SH-SY5Y (cell line): Measurements from ENCODE around the gene SREBF1.

ENCODE experiments used
- GATA2 ChIP-seq: IDR thresholded peaks from 2 replicates; pipeline ENCODE4 v1.6.1; 2011; ENCODE audit warnings: mild to moderate bottlenecking, low read depth, low read length
- GATA3 ChIP-seq: IDR thresholded peaks from 2 replicates; pipeline ENCODE4 v1.6.1; 2011; ENCODE audit warnings: low read depth, mild to moderate bottlenecking, low read length, moderate library complexity

- no peak for TF ChIP-seq GATA3
- no peak for TF ChIP-seq GATA2
Observed at GRCh38 chr17:17762744-17763105, 74.1 kb downstream of the SREBF1 start.
